Prostate gland (tissue), 2 donors: Measurements from ENCODE around the gene SLC7A4. TPM values are rescaled to one million over a fixed set of nuclear protein-coding genes. Genes with fewer than 3 reads are reported as not detected.
A peak's percentile ranks its signal among the peaks of the same experiment; 100 is the strongest.
"Not testable (repeated sequence)": the region's sequence is repeated elsewhere in the genome, so short reads cannot be mapped to it uniquely, and the experiment has no call there.

Experiments
- DNase-seq: peaks from one replicate; pipeline ENCODE4 v3.0.0-alpha.2; 2019; ENCODE audit warnings: low spot score
- H3K27ac ChIP-seq, 2 donors: fragments of 200-600 bp; sonication (generic); 2 replicates each; pipeline ENCODE4 v1.5.1; 2017 to 2019
- H3K27me3 ChIP-seq: fragments of 200-600 bp; sonication (generic); replicated peaks from 2 replicates; pipeline ENCODE4 v1.5.1; 2019; ENCODE audit not compliant: insufficient read depth
- H3K36me3 ChIP-seq, 2 donors: fragments of 200-600 bp; sonication (generic); 1 replicate in 1 of 2; 2 replicates in 1 of 2; pipeline versions ENCODE4 v1.5.1 to v1.8.1; 2017 to 2019
- H3K4me1 ChIP-seq: fragments of 200-600 bp; sonication (generic); replicated peaks from 2 replicates; pipeline ENCODE4 v1.5.1; 2019
- H3K4me3 ChIP-seq, 2 donors: fragments of 200-600 bp; sonication (generic); 2 replicates each; pipeline ENCODE4 v1.5.1; 2017 to 2019
- H3K9me3 ChIP-seq: fragments of 200-600 bp; sonication (generic); 2 replicates; pipeline ENCODE4 v1.5.1; 2017
- CTCF ChIP-seq, 4 experiments: fragments of 200-600 bp in 2 of 4; fragments of 450-650 bp in 2 of 4; sonication (generic) in 2 of 4; IDR thresholded peaks; 1 replicate in 3 of 4; 2 replicates in 1 of 4; pipeline ENCODE4 v1.5.1; 2016 to 2019; ENCODE audit warnings: antibody characterized with exemption in 4 of 4, mild to moderate bottlenecking in 2 of 4, moderate library complexity in 2 of 4
- POLR2A ChIP-seq: fragments of 450-650 bp; IDR thresholded peaks from one replicate; pipeline ENCODE4 v1.6.1; 2016; ENCODE audit warnings: antibody characterized with exemption, mild to moderate bottlenecking
- POLR2AphosphoS5 ChIP-seq: sonication (generic); formaldehyde crosslinking; IDR thresholded peaks from one replicate; pipeline ENCODE4 v1.6.1; 2017; ENCODE audit warnings: antibody characterized with exemption
- WGBS: methylation state at CpG from one replicate; pipeline ENCODE4 v1.1.5; 2018; 5-methylcytosine and 5-hydroxymethylcytosine counted together
- intact Hi-C: fragments of 100-400 bp; cut with DNase I; formaldehyde crosslinking; loops from one replicate; pipeline ENCODE4 v1.14.2; 2022
- total RNA-seq, 2 donors: library from RNA; depleted of rRNA; stranded (reverse); fragments of >200 nt; gene quantifications; one replicate each; pipeline ENCODE4 v1.1.0, GENCODE V29; 2016

Gene SLC7A4
- total RNA-seq, 2 donors from 2014 or later: 13.0 to 53.9 TPM

- intact Hi-C loops: no loop called here
- WGBS: 93% methylated on average over 3 of the region's 3 CpGs
Observed at GRCh38 chr22:21010426-21011113, 21.8 kb downstream of the SLC7A4 start.

GRCh38 chr22:21009638-21010425, 22.5 kb downstream of the SLC7A4 start:
- Histone ChIP-seq H3K4me3 (no peak overlapping the region), H3K4me1 (peaks cover 7% of the 10 kb centered on the region), H3K27ac (no peak overlapping the region), H3K9me3 (no peaks in the 10 kb centered on the region), H3K36me3 (no peaks in the 10 kb centered on the region), H3K27me3 (no peaks in the 10 kb centered on the region)
- TF ChIP-seq POLR2AphosphoS5: no peak
- no peak for TF ChIP-seq POLR2A
- no peak for TF ChIP-seq CTCF (IDR thresholded peaks at IDR 0.05)
- intact Hi-C loops: no loop called here
- 52% methylated on average over 10 of the region's 10 CpGs for WGBS
- peak; percentile 16 for DNase-seq

More at GRCh38 chr22:21010426-21011113, 21.8 kb downstream of the SLC7A4 start:
- Histone ChIP-seq H3K27me3 (no peaks in the 10 kb centered on the region), H3K4me1 (peaks cover 8% of the 10 kb centered on the region), H3K9me3 (no peaks in the 10 kb centered on the region), H3K4me3 (no peak overlapping the region), H3K27ac (no peak overlapping the region), H3K36me3 (no peaks in the 10 kb centered on the region)
- TF ChIP-seq POLR2A (no peak), POLR2AphosphoS5 (no peak), CTCF (IDR thresholded peaks at IDR 0.05) (no peak)
- no peak for DNase-seq

- H3K4me3 ChIP-seq, H3K27ac ChIP-seq, H3K9me3 ChIP-seq, H3K27me3 ChIP-seq, intact Hi-C loops, DNase-seq, H3K36me3 ChIP-seq, H3K4me1 ChIP-seq: not testable (repeated sequence)
- 83% methylated on average over 13 of the region's 13 CpGs for WGBS
Observed at GRCh38 chr22:21009208-21009607, 23.2 kb downstream of the SLC7A4 start.

GRCh38 chr22:21003782-21004181, 28.6 kb downstream of the SLC7A4 start:
- Histone ChIP-seq H3K4me1 (peaks cover 16% of the 10 kb centered on the region), H3K27me3 (no peaks in the 10 kb centered on the region), H3K27ac (no peak overlapping the region), H3K9me3 (no peaks in the 10 kb centered on the region), H3K4me3 (no peak overlapping the region), H3K36me3 (peaks cover 0 to 4% of the 10 kb centered on the region in 2 donors)
- no peak for TF ChIP-seq POLR2A
- no peak for TF ChIP-seq POLR2AphosphoS5
- WGBS: 71% methylated on average over 4 of the region's 4 CpGs
- no peak for DNase-seq
- intact Hi-C loops: loop anchor here (5.0 kb wide), 1 partner anchor 86 kb away; the partner anchor contains the start of gene CRKL

GRCh38 chr22:21001601-21002325, 30.6 kb downstream of the SLC7A4 start, which contains the start of gene THAP7:
Gene THAP7, minus strand, starts transcription at chr22:21002118. Its CDS starts 207 bp downstream, at chr22:21001911.
- 1% methylated on average over 73 of the region's 83 CpGs for WGBS
- TF ChIP-seq POLR2A (peak; percentile 68), CTCF (IDR thresholded peaks at IDR 0.05) (no peak), POLR2AphosphoS5 (peak; percentile 92)
- Histone ChIP-seq H3K36me3 (peaks cover 0 to 11% of the 10 kb centered on the region in 2 donors), H3K27me3 (no peaks in the 10 kb centered on the region), H3K9me3 (no peaks in the 10 kb centered on the region), H3K4me1 (peaks cover 16% of the 10 kb centered on the region), H3K4me3 (peak within 1 kb of the TSS; percentile 57 to 66), H3K27ac (peak within 1 kb of the TSS; percentile 96 to 97)
- intact Hi-C loops: loop anchor here (5.0 kb wide), 1 partner anchor 84 kb away; the partner anchor contains the start of gene CRKL
- peak; percentile 95 for DNase-seq
